HG02852 (cell line): ENCODE data around the gene ELMOD1.

Experiments used
- ATAC-seq: cut with Tn5 transposase; IDR thresholded peaks from one replicate; pipeline ENCODE4 v1.9.1; 2021; ENCODE audit warnings: mild to moderate bottlenecking, moderate library complexity; ENCODE audit not compliant: unreplicated experiment

Gene ELMOD1

GRCh38 chr11:107631931-107632330 lies 41.0 kb downstream of the ELMOD1 start:
- ATAC-seq = no peak

DNA sequence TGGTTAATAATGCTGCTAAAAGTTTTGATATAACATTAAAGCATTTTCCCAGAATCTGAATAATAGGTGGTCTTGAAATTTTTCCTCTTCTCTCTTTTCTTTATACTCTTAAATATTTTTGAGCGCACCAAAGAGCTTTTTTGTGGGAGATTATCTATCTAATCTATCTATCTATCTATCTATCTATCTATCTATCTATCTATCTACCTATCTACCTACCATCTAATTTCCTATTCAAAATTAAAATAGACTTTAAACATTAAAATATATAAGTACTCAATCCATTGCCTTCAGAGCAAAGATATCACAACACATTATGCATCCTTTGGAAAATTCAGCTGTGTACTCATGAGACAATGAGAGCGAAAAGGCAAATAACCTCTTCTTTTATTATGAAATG lies 55.8 kb downstream of the ELMOD1 start:
- ATAC-seq = no peak

GRCh38 chr11:107648242-107648641 lies 57.3 kb downstream of the ELMOD1 start:
- ATAC-seq = no peak

DNA sequence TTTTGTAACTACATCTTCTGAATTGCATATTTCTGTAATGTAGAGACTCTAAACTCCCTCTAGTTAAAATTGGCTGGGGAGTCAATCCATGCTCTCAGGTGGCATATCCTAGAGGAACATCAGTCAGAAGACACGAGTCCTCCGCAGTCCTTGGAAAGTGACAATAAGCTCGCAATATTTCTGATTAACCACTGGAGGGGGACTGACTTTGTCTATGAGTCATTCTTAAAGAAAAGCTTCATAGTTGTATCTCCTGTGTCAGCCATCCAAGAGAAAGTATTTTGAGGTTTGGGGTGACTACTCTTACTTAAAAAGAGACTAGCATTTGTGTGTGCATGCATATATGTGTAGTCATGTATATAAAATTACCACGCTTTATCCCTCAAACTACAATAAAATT lies 60.7 kb downstream of the ELMOD1 start:
- ATAC-seq = no peak

GRCh38 chr11:107653076-107653475 lies 62.1 kb downstream of the ELMOD1 start:
- no peak for ATAC-seq

DNA sequence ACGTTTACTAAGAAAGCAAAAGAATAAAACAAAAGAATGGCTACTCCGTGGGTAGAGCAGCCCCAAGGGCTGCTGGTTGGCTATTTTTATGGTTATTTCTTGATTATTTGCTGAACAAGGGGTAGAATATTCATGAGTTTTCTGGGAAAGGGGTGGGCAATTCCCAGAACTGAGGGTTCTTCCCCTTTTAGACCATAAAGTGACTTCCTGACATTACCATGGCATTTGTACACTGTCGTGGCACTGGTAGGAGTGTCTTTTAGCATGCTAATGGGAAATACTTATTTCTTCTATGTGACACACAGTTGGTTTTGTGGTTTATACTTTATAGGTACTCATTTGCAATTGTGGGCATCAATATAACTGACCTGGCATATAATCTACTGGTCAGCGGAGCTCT lies 64.7 kb downstream of the ELMOD1 start:
- no peak for ATAC-seq

- ATAC-seq = no peak
These were observed 68.4 kb downstream of the ELMOD1 start for GRCh38 chr11:107659310-107659709.

- no peak for ATAC-seq
These were observed 69.1 kb downstream of the ELMOD1 start for GRCh38 chr11:107660066-107660465.

GRCh38 chr11:107661656-107662055 lies 70.7 kb downstream of the ELMOD1 start:
- no peak for ATAC-seq

DNA sequence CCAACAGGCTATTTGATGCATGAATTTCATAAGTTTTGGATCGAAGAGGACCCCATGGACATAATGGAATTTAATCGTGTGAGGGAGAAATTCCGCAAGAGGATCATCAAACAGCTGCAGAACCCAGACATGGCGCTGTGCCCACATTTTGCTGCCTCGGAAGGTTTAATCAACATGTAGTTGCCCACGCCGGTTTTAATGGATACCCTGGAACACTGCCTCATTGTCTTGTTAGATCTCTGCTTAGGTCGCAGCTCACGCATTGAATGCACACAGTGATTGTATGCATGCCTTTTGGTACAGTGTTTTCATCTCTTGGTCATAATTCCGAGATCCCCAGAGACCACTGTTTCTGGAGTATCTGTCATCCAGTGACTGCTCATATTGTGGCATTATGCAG lies 74.1 kb downstream of the ELMOD1 start:
- ATAC-seq = no peak

- ATAC-seq = no peak
These were observed 76.1 kb downstream of the ELMOD1 start for GRCh38 chr11:107666911-107667613.

- no peak for ATAC-seq
These were observed 78.3 kb downstream of the ELMOD1 start for GRCh38 chr11:107669191-107669740.

DNA sequence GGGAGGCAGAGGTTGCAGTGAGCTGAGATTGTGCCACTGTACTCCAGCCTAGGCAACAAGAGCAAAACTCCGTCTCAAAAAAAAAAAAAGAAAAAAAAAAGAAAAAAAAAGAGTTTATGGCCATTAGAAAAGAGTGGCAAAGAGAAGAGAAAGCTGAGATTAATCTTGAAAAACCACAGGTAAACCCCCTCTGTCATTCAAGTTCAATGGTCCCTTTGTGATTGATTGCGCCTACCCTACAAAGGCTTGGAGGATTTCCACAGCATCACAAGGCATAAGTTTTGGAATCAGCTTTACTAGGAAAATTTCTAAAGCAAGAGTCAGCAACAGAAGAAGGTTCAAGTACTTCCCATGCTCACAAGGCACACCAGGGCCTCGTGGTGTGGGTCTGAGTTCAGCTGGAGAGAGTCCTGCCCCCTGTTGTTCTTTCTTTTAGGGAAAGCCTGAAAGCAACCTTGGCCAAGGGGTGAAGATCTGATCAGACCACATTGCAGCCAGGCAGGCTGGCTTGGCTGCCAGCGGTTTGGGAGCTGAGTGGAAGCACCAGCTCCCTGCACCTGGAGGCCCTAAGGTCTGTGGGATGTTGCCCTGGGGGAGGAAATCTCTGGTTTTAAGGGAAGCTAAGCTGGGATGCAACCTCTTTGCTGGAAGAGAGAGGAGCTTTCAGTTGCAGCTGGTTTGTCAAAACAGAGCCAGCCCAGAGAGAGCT lies 79.1 kb downstream of the ELMOD1 start:
- ATAC-seq = no peak

DNA sequence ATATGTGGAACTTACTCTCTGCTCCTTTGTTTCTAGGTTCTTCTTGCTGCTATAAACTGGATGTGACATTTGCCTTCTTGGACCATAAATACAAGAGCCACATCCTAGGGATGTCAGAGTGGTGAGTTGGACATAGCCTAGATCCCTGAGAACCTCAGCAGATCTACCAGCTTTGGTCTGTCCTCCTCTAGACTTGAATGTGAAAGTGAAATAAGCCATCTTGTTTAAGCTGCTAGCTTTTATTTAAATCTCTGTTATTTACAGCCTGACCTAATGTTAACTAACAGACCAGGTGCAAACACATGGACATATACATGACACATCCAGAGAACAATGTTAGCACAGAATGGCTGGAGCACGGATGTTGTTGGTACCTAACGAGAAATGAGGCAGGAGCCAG lies 85.0 kb downstream of the ELMOD1 start:
- ATAC-seq = no peak

GRCh38 chr11:107676336-107677057 lies 85.5 kb downstream of the ELMOD1 start:
- no peak for ATAC-seq

DNA sequence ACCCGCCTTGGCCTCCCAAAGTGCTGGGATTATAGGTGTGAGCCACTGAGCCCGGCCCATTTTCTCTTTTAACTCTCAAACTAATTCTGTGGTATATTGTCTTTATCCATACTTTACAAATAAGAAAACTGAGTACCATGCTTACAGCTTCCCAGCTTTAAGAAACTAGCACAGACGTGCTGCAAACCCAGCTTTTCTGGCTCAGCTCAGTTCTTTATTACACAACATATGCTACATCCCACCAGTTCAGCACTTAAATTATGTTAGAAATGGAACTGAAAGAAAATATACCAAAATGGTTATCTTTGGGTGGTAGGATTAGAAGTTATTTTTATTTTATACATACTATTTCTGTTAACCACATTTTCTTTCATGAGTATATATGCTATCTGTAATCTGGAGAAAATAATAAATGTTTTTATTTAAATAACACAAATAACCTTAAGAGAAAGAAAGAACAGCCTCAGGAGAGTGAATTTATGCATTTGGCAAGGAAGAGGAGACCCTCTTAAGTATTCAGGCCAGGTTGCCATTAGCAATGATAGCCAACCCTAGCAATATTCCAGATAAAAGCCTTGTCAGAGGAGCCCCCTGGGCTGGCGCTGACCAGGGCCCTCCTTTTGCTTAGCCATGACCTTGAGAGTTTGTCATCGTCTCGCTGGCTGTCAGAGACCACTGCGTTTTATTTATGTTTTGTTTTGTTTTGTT lies 87.1 kb downstream of the ELMOD1 start:
- ATAC-seq = no peak

GRCh38 chr11:107678632-107678971 lies 87.7 kb downstream of the ELMOD1 start:
- ATAC-seq = no peak

GRCh38 chr11:107679255-107680024 lies 88.5 kb downstream of the ELMOD1 start:
- no peak for ATAC-seq

- ATAC-seq = no peak
These were observed 91.2 kb downstream of the ELMOD1 start for GRCh38 chr11:107682171-107682570.

DNA sequence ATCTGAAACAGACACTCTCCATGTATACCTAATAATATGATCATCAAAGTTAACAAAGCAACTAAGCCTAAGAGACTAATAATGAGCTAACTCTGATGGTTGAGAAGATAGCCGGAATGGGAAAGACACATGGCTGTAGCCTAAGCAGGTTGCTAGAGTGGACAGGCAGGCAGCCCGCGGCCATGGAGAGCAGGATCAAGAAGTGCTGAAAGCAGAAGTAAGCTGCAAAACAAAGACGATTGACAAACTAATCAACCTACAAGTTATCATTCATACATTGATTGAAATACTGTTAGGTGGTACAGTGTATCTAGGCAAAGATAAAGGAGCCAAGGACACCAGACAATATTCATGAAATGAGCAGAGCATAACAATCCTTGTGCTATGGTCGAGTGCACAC lies 91.6 kb downstream of the ELMOD1 start:
- no peak for ATAC-seq
